GM10847 (cell line): ENCODE measurements around the gene SNRPA.

Source experiments
- POLR2A ChIP-seq: IDR thresholded peaks from 2 replicates; pipeline ENCODE4 v1.6.1; 2011; ENCODE audit not compliant: insufficient read length; ENCODE audit errors: extremely low read depth

Gene SNRPA

DNA sequence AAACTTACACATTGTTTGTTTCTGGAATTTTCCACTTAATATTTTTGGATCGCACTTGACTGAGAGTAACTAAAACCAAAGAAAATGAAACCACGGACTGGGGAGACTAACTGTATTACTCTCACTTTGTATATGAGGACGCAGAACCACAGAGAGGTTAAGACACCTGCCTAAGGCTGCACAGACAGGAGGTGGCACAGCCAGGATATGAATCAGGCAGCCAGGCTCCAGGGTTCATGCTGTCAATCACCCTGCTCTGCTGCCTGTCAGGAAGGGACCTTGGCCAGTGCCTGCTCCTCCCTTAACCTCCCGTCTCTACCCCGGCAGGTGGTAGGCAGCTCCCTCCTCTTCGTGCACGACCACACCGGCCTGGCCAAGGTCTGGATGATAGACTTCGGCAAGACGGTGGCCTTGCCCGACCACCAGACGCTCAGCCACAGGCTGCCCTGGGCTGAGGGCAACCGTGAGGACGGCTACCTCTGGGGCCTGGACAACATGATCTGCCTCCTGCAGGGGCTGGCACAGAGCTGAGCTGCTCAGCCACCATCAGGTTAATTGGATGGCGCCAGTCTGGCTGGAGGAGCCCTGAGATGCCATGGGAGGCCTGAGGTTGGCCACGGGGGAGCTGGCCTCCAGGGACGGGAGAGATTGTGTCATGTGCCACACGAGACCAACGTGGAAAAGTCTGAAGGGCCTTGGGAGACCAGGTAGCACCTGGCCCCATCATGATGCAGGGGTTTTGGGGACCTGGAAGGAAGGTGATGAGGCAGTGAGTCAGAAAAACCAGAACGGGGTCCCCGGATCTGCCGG, 11.8 kb upstream of the SNRPA start:
- TF ChIP-seq POLR2A, result no peak

DNA sequence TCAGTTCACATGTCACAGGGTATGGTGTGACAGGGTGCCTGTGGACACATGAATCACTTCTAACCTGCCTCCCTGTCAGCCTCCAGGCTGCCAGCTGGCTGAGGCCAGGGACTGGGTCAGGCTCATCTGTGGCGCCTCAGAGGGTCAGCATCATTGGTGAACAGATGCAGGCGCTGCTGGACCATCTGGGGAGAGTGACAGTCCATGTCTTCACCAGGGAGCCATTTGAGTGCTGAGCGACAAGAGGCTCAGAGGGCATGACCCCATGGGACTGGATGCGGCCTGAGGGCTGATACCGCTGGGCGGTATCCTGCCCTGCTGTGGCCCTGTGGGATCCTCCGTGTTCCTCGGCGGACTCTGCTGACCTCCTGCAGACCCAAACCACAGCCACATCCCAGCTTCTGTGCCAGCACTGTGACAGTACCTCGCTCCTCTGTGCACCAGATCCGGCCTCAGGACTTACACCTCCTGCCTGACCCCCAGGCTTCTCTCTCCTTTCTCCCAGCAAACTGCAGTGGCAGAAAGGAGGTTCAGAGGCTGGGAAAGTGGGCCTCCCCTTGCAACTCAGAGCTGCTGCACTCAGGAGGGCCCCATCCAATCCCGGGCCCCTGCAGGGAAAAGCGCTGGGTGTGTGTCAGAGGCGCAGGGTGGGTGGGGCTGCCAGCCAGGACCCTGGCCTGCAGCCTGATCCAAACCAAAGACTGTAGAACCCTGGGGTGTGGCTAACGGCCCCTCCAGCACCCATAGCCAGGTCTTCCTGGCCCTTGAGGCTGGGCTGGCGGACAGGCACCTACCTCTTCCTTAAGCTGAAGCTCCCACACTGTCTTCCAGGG, 10.9 kb upstream of the SNRPA start:
- no peak for TF ChIP-seq POLR2A

DNA sequence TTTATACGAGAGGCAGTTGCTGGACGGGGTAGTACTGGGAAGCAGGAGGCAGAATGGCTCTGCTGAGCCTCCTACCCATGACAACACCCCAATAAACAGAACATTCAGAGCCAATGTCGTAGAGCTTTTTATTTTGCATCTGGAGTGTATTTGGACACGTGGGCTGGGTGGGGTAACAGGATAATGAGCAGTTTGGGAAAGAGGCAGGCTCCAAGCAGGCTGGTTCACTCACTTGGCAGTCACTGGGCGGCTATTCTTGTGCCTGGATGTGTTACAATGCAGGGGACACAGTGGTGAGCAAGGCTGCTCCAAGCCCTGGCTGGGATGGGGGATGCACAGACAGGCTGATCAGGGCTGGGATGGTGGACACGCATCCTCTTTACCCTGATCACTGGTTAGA, 10.3 kb upstream of the SNRPA start:
- no peak for TF ChIP-seq POLR2A

DNA sequence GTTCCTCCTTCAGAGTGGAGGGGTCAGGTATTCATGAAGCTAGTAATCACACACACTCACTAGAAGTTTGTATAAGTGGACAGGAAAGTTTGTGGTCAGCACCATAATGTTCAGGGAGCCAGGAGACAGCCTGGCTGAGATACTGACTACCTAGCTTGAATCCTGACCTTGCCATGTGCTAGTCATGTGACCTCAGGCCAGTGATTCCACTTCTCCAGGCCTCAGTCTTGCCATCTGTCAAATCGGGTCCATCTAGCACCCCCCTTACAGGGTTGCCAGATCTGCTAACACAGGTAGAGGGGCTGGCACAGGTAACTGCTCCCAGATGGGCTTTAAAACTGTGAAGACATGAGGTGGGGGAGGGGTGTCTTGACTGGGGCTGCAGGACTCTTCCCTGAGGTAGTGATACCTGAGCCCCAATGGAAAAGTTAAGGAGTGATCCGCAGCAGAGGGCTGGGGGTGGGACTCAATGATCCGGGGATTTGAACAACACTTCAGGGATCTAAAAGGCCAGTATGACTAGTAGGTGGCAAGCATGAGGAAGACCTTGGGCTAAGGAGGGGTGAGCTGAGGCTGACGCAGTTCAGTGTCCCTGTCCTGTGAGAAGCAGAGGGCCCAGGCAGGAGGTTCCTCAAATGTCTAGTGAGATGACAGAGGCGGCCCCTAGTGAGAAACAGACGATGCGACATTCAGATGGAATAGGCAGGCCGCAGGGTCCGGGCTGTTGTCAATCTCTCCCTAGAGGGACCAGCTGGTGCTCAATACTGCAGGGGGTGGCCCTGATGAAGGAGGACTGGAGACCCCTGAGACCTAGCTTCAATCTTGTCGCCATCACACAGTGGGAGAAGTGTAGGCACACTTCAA, 9.2 kb upstream of the SNRPA start:
- TF ChIP-seq POLR2A, result no peak

DNA sequence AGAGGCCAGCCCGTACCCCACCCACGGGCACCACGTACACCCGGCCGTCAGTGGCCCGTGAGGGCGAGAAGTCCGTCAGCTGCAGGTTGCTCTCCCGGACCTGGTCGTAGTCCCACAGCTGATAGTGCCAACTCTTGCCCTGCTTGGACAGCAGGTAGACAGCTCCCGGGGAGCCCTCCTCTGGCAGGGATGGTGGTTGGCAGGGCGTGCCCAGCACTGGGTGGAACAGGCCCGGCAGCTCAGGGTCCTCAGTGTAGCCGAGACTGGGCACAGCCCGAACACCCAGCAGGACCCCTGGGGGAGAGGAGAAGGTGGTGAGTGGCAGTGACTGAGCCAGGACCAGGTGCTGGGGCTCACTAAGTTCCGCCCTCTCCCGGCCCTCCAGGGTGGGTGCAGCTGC, 8.5 kb upstream of the SNRPA start:
- no peak for TF ChIP-seq POLR2A

DNA sequence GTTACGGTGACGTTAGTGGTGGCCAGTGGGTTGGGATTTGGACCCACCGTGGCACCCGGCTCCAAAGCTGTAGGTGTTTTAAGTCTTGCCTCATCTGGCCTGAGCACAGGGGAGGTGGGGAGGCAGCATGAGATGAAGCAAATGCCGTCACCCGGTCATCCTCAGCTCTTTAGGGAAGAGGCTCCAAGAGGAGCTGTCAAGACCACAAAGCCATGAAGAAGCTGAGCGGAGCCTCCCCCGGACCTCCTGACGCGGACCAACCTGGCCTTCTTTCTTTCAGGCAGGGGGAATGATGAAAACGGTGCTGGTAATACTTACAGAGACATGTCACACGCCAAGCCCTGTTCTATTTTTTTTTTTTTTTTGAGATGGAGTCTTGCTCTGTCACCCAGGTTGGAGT, 8.1 kb upstream of the SNRPA start:
- no peak for TF ChIP-seq POLR2A

DNA sequence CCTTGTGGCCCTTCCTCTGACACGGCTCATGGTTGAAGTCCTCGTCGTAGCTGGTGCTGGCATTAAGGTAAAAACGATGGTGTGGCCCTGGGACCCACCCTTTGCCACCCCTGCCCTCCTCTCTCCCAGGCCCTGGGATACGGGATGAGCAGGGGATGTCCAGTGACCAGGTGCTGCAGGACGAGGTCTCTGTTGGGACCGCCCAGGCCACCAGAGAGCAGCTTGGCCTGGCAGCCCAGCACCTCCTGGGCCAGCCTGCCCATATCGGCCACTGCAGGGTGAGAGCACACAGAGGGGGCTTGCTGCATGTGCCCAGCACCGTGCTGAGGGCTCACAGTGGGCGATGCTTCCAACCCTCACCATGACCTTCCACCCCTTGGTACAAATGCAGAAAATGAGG, 7.1 kb upstream of the SNRPA start:
- no peak for TF ChIP-seq POLR2A

DNA sequence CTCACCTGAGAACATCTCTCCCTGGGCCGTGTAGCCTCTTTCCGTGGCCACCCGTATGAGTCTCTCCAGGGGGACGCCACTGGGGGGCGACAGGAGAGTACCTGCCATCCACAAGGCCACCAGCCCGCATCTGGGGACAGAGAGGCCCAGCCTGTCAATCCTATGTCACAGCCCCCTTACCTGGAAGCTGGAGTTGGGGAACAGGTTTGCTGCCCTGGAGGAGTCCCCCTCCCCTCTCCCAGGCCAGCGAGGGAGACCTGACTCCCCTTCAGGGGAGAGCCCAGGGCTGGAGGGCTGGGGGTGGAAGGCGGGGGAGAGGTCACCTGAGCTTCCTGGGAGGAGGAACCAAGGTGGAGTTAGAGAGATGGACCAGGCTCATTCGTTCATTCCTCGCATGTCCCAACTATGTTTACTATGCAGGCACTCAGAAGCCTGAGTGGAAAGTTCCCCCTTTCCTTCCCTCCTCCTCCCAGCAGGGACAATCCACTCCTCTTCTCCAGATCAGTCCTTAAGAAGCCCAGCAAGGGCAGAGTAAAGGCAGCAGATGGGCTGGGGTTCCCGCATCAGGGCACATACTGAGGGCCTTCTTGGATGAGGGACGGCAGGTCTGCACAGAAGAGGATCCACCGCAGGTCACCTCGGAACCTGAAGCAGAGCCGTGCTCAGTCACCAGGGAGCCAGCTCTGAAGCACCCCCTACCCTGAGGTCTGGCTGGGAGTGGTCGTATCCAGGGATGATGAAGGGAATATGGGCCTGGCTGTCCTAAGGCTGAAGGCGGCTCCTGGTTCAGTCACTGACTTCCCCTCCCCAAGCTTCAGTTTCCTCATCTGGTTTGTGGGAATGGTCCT, 6.2 kb upstream of the SNRPA start:
- no peak for TF ChIP-seq POLR2A

DNA sequence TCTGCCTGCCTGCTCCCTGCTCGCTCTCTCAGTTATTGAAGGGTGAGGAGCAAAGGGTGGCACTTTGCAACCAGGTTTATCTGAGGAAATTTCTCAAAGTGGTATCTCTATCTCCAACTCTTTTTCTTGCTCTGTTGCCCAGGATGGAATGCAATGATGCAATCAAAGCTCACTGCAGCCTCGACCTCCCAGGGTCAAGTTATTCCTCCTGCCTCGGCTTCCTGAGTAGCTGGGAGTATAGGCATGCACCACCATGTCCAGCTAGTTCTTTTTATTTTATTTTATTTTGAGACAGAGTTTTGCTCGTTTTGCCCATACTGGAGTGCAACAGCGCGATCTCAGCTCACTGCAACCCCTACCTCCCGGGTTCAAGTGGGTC, 5.6 kb upstream of the SNRPA start:
- no peak for TF ChIP-seq POLR2A

DNA sequence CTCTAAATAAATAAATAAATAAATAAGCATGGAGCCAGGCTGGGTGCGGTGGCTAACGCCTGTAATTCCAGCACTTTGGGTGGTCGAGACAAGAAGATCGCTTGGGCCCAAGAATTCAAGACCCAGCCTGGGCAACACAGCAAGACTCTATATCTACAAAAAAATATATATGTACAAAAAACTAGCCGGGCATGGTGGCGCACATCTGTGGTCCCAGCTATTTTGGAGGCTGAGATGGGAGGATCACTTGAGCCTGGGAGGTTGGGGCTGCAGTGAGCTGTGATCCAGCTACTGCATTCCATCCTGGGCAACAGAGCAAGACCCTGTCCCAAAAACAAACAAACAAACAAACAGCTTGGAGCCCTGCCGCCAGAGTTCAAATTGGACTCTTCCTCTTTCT, 3.5 kb upstream of the SNRPA start:
- no peak for TF ChIP-seq POLR2A

DNA sequence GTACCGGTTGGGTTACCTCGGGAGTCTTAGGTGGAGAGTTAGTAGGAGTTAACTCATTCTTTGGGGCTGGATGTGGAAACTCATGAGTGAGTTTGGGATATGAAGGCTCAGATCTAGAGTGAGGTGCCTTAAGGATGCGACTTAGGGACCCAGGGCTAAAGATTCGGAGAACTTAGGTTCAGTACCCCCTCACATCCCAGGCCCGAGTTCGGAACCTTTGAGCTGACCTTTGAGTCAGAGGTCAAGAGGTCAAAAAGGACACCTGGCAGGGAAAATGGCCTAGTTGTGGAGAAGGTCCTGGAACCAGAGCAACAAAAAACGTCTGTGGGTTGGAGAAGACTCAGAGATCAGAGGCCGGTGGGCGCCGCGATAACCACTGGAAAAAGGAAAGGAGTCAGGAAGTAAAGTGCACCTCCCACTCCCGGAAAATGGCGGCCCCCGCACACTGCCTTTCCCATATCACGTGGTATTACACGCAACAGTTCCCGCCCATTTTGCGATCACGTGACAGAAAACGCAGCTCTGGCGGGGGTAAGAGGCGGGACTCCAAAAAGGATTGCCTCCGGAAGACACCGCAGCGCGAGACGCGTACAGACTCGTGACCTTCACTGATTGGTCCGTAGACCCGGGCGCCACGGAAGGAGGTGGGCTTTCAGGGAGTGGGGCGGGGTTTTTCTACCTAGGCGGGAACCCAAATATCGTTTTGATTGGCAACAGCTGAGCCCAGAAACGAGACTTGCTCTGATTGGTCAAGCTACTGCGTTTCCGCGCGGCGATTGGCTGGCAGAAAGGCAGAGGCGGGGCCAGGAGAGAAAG, 737 bp upstream of the SNRPA start, which contains the start of gene ACTMAP:
TSS of gene ACTMAP (minus strand) at position 420 of the 816 bp plus-strand sequence. CDS start 674 bp downstream, outside the sequence.
- TF ChIP-seq POLR2A, result peak; percentile 51

DNA sequence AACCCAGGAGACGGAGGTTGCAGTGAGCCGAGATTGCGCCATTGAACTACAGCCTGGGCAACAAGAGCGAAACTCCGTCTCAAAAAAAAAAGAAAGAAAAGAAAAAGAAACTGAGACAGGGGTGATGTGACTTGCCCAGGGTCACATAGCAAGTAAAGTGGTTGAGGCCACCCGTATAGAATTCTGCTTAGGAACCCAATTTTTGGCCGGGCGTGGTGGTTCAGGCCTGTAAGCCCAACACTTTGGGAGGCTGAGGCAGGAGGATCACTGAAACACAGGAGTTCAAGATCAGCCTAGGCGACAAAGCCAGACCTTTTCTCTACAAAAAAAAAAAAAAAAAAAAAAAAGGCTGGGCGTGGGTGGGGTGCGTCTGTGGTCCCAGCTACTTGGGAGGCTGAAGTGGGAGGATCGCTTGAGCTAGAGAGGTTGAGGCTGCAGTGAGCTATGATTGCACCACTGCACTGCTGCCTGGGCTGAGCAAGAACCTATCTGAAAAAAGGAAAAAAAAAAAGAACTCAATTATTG, 1.3 kb downstream of the SNRPA start:
- TF ChIP-seq POLR2A, result no peak

DNA sequence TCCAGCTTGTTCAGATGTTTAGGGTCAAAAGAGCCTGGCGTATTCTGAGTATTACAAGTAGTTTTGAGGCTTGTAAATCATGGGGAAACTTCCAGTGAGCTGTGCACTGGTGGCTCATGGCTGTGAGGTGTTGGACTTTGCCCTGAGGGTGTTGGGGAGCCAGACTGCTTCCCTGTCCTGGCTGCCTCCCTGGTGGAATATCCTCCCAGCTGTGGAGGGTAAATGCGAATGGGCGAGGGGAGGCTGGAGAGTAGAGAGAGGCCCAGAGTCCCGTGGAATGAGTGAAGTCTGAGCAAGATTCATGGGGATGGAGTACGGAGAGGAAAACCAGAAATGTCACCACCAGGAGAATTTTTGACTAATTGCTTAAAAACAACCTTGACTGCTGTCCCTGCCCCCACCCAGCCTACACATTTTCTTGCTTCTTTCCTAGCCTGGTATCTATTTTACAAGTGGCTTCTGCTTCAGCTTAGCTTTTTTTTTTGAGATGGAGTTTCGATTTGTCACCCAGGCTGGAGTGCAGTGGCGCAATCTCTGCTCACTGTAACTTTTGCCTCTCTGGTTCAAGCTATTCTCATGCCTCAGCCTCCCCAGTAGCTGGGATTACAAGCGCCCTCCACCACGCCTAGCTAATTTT, 3.7 kb downstream of the SNRPA start:
- no peak for TF ChIP-seq POLR2A

DNA sequence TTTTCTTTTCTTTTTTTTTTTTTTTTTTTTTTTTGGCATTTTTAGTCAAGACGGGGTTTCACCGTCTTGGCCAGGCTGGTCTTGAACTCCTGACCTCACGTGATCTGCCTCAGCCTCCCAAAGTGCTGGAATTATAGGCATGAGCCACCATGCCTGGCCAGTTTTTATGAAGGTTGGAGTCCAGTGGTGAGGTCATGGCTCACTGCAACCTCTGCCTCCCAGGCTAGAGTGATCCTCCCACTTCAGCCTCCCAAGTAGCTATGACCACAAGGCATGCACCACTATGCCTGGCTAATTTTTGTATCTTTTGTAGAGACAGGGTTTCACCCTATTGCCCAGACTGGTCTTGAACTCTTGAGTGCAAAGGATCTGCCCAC, 4.2 kb downstream of the SNRPA start:
- no peak for TF ChIP-seq POLR2A
